HG03571 (cell line): ENCODE data around the gene KCNJ6.
A peak's percentile ranks its signal among the peaks of the same experiment; 100 is the strongest.
"Not testable (repeated sequence)": the region's sequence is repeated elsewhere in the genome, so short reads cannot be mapped to it uniquely, and the experiment has no call there.

Source experiments
- ATAC-seq: cut with Tn5 transposase; IDR thresholded peaks from one replicate; pipeline ENCODE4 v1.9.1; 2021; ENCODE audit not compliant: unreplicated experiment

Gene KCNJ6

GRCh38 chr21:37746849-37747248 lies 169.4 kb downstream of the KCNJ6 start:
- ATAC-seq: no peak

DNA sequence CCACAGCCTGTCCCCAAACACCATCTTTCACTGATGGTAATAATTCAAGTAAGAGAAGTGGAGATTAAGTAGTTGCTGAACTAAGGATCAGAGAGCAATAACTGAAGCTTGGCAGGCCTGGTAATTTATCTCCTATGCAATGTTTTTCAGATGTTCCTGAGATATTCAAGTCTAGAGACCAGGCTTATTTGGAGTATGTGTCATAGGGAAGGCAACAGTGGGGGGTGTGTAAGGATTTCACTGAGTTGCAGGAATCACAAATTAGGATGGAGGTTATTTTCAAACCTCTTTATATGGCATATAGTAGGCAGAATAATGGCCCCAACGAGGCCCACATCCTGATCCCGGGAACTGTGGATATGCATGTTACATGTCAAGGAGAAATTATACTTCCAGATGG lies 171.7 kb downstream of the KCNJ6 start:
- ATAC-seq: no peak

GRCh38 chr21:37742532-37742931 lies 173.7 kb downstream of the KCNJ6 start:
- no peak for ATAC-seq

- ATAC-seq: no peak
Measured at GRCh38 chr21:37742115-37742514, 174.1 kb downstream of the KCNJ6 start.

GRCh38 chr21:37737996-37738395 lies 178.3 kb downstream of the KCNJ6 start:
- no peak for ATAC-seq

DNA sequence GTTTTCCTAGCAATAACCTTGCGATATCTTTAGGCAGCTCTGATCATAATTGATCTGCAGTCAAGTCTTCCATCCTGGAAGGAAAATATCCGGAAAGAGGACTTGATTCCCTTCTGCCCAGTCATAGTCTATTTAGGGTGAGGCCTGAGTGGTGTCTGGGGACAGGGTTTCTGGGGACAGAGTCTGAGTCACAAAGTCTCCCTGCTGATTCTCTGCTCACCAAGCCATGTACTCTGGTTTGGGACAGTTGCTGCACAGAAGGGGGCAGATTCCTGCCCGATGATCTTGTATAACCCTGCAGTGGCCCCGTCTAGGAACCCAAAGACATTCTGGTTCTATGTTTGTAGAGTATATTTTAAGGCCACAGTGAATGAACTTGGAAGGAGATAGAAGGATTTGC lies 178.8 kb downstream of the KCNJ6 start:
- ATAC-seq: no peak

DNA sequence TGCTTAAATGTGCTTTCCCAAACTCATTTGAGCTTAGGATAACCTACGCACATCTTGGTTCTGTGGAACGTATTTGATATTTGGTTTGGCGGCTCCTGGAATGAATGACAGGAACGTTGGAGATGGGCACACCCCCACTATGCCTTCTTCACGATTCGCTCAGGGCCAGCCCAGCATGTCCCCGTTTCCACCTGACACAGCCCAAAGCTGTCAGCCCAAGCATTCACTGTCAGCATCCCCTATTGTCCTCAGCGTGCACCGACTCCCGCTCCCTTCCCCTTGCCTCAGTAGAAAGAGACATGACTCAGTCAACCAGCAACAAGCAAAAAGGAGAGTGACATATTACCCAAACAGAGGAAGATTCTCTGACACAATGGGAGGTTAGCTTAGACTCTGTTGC lies 181.4 kb downstream of the KCNJ6 start:
- ATAC-seq: no peak

DNA sequence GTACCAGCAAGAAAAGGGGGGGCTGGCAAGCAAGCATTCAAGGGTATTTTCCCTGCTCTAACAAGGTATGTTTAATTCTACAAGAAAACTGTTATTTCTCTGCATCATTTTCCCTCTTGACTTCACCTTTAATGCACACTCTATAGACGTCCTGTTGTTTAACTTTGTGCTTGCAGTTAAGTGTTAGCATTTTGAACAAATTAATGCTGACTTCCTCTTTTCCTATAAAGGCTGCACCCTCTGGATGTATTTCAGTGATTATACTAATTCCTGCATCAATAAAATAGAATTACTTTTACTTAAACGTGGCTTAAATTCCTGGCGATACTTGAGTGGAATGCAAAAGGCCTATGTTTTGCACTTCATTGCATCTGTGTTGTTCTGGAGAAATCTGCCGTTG lies 183.3 kb downstream of the KCNJ6 start:
- no peak for ATAC-seq

GRCh38 chr21:37724201-37724600 lies 192.1 kb downstream of the KCNJ6 start:
- ATAC-seq: no peak

DNA sequence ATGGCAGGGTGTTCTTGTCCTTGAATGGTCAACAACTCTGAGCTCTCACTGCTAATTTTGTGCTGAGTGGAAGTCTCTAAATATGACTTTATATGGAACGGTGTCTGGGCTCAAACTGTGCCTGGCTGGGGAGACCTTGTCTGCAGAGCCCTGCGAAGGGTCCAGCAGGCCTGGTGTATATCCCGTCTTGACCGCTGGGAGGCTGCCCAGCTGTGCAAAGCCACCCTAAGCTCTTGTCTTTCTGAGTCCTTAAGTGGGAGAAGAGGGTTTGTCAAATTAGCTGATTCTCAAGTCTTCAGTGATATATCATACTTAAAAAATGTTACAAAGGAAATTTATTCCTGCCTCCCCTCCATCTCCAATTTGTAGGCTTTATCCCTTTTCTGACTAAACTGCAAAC lies 198.7 kb downstream of the KCNJ6 start:
- ATAC-seq: no peak

DNA sequence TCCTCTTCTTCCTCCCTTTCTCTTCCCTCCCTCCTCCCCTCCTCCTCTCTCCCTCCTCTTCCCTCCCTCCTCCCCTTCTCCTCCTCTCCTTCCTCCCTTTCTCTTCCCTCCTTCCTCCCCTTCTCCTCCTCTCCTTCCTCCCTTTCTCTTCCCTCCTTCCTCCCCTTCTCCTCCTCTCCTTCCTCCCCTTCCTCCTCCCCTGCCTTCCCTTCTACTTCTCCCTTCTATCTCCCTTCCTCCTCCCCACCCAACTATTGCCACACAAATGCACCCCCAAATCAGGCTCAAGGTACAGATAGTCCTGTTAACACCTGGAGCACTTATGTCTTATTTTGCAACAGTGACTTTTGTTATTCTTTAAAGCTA lies 203.7 kb downstream of the KCNJ6 start:
- ATAC-seq: not testable (repeated sequence)

- ATAC-seq: peak; percentile 80
Measured at GRCh38 chr21:37711836-37712568, 204.3 kb downstream of the KCNJ6 start.

DNA sequence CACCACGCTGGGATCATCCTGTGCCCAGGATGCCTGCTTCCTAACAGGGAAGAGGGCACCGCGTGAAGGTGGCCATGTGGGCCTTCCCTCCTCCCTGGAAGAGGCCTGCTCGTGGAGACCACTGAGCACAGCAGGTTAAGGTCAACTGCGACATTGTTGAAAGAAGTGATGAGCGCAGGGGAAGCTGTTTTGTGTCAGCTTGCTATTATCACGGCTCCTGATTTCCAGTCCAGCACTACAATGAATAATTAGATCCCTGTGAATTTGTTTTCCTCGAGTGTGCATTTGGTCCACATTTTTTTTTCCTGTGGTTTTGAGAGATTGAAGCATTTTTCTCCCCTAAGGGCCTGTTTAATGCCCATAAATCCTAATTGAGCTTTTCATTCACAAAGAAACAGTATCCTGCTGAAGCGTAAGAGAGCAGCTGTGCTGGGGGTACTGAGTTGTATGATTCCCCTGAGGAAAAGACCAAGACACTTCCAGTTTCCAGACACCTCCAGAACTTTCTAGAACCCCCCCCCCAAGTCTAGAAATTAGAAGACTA lies 204.9 kb downstream of the KCNJ6 start:
- no peak for ATAC-seq

DNA sequence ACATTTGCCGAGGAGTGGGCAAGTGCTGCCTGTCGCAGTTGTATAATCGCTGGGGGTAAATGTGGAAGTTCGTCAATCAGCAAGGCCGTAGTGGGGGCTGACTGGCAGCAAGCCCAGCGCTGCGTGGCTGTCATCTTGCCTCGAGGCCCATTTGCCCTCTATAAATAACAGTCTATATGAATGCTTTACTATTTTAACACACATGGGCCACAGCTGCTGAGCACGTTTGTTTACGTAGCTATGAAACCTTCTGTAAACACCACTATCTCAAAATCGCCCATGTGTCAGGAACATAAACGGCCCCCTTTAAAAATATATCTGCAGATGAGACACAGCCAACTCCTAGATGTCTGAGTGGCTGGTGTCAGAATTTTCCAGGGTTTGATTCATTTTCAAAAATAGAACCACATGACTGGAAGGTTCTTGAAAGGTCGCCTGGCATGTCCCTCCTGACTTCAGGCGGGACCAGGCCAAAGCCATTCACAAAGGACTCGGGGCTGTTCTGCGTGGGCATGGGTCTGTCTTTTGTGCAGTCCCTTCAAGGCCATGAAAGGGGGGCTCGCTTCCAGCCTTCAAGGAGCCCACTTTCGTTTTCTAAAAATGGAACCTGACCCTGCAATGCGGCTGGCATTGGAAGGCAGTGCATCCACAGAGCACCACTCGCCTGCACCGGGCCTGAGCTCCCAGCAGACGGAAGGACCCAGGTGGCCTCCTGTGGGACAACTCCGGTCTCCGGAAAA lies 205.5 kb downstream of the KCNJ6 start:
- no peak for ATAC-seq

DNA sequence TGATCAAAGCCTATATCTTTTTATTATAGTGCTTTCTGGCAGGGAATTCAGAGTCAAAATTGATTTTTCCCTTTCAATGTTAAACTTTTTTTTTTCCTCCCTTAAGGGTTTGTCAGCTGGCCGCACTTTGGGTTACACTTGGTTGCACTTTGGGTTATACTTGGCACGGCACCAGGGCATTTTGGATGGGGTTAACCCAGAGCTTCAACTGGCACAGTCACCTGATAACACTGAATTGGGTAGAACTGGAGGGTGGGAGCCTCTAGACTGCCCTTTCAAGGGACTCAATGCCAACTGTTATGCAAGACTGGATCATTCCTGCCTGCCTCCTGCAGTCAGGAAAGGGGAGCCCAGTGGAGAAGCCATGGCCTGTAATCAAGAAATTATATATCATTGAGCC lies 211.5 kb downstream of the KCNJ6 start:
- ATAC-seq: no peak

DNA sequence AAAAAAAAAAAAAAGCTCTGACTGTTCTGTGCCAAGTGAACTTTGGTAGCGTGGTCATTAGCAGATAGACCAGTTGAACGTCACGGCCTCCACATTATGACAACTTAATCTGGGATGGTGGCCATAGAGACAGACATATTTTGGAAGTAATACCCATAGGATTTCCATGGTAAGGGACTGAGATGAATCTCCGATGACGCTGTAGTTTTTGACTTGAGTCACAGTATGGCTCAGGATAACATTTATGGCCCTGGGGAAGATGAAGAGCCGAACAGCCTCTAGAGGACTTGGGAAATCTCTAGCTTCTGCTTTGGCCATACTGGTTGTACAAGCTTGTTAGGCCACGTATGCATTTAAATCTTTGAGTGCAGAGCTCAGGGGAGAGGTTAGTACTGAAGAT lies 214.0 kb downstream of the KCNJ6 start:
- no peak for ATAC-seq

GRCh38 chr21:37700641-37701202 lies 215.5 kb downstream of the KCNJ6 start:
- ATAC-seq: peak; percentile 76

DNA sequence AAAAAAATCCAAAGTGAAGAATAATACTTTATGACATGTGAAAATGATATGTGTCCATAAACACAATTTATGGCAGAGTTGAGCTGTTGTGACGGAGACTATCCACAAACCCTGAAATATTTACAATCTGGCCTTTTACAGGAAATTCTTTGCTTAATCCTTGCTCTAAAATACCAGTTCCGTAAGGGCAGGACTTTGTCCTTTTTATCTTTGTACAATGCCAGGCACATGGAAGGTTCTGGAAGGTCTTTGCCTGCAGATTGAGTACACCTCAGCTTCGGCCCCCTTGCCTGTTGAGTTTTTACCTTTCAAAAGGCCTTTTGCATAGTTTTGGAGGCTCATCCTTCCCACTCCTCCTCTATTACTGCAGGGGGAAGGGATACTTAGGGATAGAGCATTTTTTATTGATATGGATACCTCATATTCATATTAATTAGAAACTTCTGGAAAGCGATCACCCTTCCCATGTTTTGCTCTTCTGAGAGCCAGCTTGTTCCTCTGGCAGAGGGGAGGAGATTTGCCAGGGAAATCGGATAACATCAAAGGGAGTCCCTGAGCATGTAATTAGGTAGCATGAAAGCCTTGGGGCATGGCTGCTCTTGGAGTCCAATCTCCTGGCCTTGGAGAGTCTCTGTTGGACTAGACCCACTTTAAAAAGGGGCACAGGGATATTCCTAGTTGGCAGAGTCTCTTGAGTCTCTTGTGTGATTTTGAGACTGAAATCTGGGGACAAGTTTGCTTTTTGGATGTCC lies 217.1 kb downstream of the KCNJ6 start:
- no peak for ATAC-seq

DNA sequence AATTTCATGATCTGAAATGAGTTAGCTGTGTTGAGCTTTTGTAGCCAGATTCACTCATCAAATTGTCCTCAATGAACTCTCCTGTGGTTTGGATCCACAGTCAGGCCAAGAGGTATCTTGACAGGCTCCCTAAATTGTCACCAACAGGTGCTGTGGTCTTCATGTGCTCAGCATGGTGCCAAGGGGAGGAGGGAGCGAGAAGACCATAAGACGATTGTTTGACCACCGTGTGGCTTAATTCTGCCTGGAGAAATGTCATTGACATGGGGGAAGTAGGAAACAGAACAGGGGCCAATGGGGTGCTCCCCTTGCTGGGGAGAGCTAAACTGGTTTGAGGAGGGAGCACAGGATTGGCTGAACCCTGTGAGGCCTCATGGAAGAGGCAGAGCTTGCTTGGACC lies 219.3 kb downstream of the KCNJ6 start:
- ATAC-seq: no peak

- no peak for ATAC-seq
Measured at GRCh38 chr21:37695111-37695510, 221.1 kb downstream of the KCNJ6 start.

DNA sequence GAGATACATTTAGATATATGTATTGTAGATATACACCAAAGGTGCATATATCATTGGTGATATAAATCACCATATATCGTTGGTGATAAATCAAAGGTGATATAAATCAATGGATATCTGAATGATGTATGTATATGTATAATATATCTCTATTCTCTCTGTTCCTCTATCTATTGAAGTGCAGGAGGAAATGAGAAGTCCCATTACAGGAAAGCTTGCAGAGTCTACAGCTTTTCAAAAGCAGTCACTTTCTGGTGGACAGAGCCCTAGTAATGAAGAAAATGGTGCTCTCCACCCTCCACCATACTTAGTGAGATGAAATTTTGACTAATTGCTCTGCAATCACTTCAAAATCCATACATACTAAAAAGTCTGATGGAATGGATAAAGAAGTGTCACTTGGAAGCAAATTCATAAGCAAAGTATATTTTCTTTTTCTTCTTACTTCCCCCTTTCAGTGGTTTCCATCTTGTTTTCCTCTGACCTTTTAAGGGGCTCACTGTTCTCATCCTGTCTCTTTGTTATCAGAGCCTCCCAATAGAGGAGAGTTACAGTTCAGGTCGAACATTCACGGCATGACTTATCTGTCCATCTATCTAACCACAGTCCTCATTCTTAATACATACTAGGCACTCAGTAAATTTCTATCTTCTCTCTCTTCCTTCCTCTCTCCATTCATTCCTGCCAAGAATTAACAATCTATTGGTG lies 227.2 kb downstream of the KCNJ6 start:
- ATAC-seq: no peak
